ENCODE data around the gene FAM181A. TPM values are rescaled to one million over a fixed set of nuclear protein-coding genes. Genes with fewer than 3 reads are reported as not detected.

FAM181A gene
- total RNA-seq, 1 donor from 2014 or later: not detected

DNA sequence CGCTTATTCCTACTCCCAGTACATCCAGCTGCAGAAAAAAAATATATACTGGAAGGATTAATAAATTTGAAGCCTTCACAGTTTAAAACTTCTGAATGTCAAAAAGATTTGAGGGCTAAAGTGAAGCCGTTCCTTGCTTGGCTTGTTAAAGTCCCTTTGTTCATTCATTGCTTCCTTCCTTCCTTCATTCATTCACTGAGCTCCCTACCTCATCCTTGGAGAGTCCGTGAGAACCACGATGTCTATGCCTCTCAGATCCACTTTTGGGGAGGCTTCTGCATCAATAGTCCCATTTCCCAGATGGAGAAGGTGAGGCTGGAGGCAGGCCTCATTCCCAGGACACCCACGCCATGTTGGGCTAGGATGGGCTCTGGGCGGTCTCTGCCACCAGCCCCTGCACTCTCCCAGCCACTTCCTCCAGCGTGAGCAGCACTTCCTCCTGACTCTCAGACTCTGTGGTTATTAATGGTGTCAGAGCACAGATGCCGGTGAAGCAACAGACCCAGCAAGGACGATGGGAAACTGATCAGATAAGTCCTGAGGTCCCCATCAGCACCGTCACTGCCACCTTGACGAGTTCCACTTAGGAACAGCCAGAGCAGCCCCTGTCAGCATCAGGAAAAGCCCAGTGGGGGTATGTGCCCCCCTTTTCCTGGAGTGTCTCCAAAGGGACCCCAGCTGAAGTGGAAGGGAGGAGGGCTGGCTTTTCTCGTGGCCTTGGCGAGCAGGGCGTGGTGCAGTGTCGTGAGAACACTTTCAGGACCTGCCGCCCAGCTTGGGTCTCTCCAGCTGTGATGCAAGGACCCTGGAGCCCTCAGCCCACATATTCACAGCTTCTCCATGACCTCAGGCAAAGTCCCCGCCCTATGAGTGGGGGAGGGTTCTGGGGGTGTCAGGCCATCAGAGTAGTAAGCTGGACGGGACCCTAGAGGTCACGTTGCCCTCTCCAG lies 28.0 kb downstream of the FAM181A start:
- TF ChIP-seq, protein P1, sequence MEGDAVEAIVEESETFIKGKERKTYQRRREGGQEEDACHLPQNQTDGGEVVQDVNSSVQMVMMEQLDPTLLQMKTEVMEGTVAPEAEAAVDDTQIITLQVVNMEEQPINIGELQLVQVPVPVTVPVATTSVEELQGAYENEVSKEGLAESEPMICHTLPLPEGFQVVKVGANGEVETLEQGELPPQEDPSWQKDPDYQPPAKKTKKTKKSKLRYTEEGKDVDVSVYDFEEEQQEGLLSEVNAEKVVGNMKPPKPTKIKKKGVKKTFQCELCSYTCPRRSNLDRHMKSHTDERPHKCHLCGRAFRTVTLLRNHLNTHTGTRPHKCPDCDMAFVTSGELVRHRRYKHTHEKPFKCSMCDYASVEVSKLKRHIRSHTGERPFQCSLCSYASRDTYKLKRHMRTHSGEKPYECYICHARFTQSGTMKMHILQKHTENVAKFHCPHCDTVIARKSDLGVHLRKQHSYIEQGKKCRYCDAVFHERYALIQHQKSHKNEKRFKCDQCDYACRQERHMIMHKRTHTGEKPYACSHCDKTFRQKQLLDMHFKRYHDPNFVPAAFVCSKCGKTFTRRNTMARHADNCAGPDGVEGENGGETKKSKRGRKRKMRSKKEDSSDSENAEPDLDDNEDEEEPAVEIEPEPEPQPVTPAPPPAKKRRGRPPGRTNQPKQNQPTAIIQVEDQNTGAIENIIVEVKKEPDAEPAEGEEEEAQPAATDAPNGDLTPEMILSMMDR (IDR thresholded peaks at IDR 0.05; ENCODE audit: partially characterized antibody, unreplicated experiment): no peak
- Mint-ChIP-seq H3K36me3 (ENCODE audit: unreplicated experiment) (no peaks in the 10 kb centered on the region), H3K4me3 (ENCODE audit: unreplicated experiment) (peak overlapping the region; percentile 23), H3K9me3 (ENCODE audit: unreplicated experiment) (peaks cover 11% of the 10 kb centered on the region), H3K4me1 (ENCODE audit: low read depth, unreplicated experiment) (peaks cover 44% of the 10 kb centered on the region), H3K27me3 (ENCODE audit: unreplicated experiment) (peaks cover 20% of the 10 kb centered on the region), H3K27ac (ENCODE audit: unreplicated experiment) (peak overlapping the region; percentile 35)
- DNase-seq: no peak

DNA sequence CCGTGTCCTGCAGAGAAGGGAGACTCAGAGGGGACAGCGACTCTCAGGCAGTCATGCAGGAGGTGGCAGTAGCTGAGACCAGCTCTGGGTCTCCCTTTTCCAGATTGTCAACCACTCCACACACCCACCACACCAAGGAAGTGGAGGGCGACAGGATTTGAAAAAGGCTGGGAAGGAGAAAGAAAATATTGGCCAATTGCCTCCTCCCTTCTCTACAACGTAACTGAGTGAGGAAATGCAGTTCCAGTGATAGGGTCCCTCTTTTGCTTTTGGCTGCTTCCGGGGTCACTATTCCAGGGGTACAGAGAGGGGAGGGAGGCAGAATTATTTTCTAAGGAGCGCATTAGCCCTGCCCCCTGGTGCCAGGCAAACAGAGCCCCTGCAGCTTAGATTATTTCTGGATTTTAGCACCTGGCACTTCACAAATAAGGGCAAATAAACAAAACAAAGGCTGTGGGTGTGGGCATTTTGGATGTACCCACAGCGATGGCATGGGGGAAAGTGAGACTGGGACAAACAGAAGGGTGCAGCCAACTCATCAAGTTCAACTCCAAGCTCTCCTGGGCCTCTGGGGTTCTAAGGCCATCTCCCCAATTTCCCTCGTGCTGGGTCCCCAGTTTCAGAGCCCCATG lies 28.8 kb downstream of the FAM181A start:
- peaks cover 11% of the 10 kb centered on the region for H3K9me3 Mint-ChIP-seq (ENCODE audit: unreplicated experiment)
- H3K4me1 Mint-ChIP-seq (ENCODE audit: low read depth, unreplicated experiment): peaks cover 41% of the 10 kb centered on the region
- no peak for DNase-seq
- peak overlapping the region; percentile 66 for H3K27ac Mint-ChIP-seq (ENCODE audit: unreplicated experiment)
- TF ChIP-seq, protein P1 (IDR thresholded peaks at IDR 0.05; ENCODE audit: partially characterized antibody, unreplicated experiment): no peak
- peak overlapping the region; percentile 40 for H3K4me3 Mint-ChIP-seq (ENCODE audit: unreplicated experiment)
- peaks cover 18% of the 10 kb centered on the region for H3K27me3 Mint-ChIP-seq (ENCODE audit: unreplicated experiment)
- H3K36me3 Mint-ChIP-seq (ENCODE audit: unreplicated experiment): no peaks in the 10 kb centered on the region

DNA sequence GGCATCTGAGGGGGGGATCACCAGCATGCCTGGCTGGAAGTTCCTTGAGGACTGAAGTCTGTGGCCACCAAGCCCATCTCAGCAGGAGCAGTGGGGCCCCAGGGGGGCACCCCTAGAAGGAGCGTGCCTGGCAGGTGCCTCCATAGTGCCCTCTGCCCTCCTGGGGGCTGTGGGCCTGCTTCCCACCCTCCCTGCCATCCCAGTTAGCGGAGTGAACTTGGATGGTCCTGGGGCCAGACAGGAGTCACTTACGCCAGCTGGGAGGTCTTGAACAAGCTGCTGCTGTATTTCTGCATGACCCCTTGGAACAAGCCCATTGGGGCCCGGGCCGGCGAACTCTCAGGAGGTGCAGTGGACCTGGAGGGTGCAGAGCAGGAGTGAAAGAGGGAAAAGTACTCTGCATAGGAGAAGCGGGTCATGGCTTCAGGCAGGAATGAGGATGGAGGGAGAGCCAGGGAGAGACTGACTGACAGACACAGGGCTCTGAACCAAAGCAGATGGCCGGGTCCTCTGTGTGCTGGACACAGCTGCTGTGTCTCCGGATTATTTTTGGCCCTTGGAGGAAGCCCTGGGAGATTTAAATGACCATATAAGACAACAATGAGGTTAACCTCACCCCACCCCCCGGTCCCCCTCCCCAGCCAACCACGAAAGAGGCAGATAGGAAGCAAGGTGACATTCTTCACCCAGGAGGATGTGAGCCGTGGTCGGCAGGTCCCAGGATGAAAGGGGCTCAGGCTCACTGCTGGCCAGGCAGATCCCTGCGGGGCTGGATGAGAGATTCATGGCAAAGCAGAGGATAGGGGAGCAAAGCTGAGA lies 29.6 kb downstream of the FAM181A start:
- peak overlapping the region; percentile 97 for H3K27ac Mint-ChIP-seq (ENCODE audit: unreplicated experiment)
- H3K36me3 Mint-ChIP-seq (ENCODE audit: unreplicated experiment): no peaks in the 10 kb centered on the region

DNA sequence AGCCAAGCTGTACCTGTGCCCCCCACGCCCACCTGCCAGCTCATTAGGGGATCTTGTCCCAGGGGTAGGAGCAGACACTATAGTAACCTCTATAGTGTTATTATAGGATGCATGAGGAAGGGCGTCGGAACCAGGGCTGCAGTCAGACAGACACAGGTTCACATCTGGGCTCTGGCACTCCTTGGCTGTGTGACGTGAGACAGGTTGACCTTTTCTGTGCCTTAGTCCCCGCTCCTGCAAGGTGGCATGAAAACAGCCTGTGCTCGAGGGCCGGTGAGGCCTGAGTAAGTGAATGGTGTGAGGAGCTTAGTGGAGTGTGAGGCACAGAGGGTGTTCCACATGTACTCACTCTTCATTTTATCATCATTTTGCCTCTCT lies 30.2 kb downstream of the FAM181A start:
- DNase-seq: no peak
- peaks cover 46% of the 10 kb centered on the region for H3K4me1 Mint-ChIP-seq (ENCODE audit: low read depth, unreplicated experiment)
- H3K27ac Mint-ChIP-seq (ENCODE audit: unreplicated experiment): peak overlapping the region; percentile 97
- H3K9me3 Mint-ChIP-seq (ENCODE audit: unreplicated experiment): peaks cover 14% of the 10 kb centered on the region
- H3K27me3 Mint-ChIP-seq (ENCODE audit: unreplicated experiment): peaks cover 18% of the 10 kb centered on the region
- H3K4me3 Mint-ChIP-seq (ENCODE audit: unreplicated experiment): peak overlapping the region; percentile 86
- no peaks in the 10 kb centered on the region for H3K36me3 Mint-ChIP-seq (ENCODE audit: unreplicated experiment)
- TF ChIP-seq, protein P1 (IDR thresholded peaks at IDR 0.05; ENCODE audit: partially characterized antibody, unreplicated experiment): no peak

More for the DNA sequence above, 29.6 kb downstream of the FAM181A start:
- Mint-ChIP-seq H3K4me1 (ENCODE audit: low read depth, unreplicated experiment) (peaks cover 44% of the 10 kb centered on the region), H3K9me3 (ENCODE audit: unreplicated experiment) (peaks cover 13% of the 10 kb centered on the region), H3K4me3 (ENCODE audit: unreplicated experiment) (peak overlapping the region; percentile 86), H3K27me3 (ENCODE audit: unreplicated experiment) (peaks cover 18% of the 10 kb centered on the region)
- TF ChIP-seq, protein P1 (IDR thresholded peaks at IDR 0.05; ENCODE audit: partially characterized antibody, unreplicated experiment): no peak
- peak; percentile 55 for DNase-seq

Data from glutamatergic neuron (in vitro differentiated cells).